Activated gamma-delta T cell treated with Interleukin-2 at 50 U/mL for 16 hours (primary cell): ENCODE results near the gene ADCY10.

ENCODE experiments used
- DNase-seq: peaks from one replicate; pipeline ENCODE4 v3.0.0-alpha.2; 2020

The ADCY10 gene

DNA sequence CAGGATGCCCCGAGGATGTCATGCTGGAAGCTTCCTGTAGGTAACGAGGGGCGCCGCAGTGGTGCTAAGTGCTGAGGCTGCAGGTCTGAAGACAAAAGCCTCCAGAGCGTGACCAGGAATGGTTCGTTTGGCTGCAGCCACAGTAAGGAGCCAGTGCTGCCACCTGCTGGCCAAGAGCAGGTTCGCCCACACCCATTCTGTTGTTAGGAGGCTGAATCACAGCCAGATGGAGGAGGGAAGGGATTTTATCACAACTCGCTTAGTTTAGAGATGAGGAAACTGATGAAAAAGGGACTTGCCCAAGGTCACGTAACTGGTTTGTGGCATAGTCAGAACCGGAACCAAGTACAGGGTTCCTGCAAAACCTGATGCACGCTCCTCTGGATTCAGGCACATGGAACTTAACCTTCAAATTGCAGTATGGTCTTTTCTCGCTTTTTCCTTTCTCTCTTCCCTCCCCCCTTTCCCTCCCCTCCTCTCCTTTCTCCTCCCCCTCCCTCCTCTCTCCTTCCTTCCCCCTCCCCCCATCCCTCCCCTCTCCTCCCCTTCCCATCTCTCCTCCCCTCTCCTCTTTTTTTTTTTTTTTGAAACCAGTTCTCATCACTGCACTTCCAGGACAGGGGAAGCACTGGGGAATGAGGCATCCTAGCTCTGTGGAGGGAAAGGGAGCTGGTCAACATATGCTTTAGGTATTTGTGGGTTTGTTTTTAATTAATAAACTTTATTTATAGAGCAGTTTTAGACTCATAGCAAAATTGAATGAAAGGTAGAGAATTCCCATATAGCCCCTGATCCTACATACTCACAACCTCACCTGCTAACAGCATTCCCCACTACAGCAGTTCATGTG is 110.4 kb downstream of the ADCY10 start:
- peak; percentile 84 for DNase-seq

DNA sequence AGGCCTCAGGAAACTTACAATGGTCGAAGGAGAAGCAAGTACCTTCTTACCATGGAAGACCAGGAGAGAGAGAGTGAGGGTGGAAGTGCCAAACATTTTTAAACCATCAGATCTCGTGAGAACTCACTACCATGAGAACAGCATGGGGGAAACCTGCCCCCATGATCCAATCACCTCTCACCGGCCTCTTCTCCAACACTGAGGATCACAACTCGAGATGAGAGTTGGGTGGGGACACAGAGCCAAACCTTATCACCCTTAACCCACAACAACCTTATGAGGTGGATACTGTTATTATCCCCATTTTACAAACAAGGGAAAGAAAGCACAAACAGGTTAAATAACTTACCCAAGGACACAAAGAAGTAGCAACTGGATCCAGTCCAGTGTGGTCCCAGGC is 111.7 kb downstream of the ADCY10 start:
- no peak for DNase-seq

DNA sequence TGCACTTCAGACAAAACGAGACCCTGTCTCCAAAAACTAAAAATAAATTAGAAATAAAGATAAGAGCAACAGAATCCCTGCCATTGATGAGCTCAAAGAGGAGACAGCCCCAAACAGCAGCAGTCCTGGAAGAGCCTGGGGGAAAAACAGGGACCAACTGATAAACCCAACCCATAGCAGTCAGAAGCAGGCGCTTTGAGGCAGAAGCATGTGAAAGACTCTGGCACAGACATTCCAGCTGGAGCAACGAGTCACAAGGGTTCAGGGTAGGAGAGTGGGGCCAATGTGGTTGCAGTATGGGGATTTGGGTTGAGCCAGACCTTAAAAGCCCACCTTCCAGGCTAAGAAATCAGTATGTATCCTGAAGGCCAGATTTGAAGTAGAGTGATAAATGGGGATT is 113.7 kb downstream of the ADCY10 start:
- no peak for DNase-seq

DNA sequence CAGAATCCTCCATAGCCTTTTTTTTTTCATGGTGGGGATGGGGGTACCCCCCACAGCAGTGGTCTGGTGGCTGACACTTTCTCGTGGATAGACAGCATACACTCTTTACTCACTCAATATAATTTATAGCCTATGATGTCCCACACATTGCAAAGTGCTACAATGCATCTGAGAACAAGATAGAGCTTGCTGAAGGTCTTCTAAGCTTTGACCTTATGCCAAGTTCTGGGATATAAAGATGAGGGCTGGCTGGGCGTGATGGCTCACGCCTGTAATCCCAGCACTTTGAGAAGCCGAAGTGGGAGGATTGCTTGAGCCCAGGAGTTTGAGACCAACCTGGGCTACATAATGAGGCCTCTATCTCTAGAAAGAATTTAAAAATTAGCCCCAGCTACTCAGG is 114.2 kb downstream of the ADCY10 start:
- no peak for DNase-seq

DNA sequence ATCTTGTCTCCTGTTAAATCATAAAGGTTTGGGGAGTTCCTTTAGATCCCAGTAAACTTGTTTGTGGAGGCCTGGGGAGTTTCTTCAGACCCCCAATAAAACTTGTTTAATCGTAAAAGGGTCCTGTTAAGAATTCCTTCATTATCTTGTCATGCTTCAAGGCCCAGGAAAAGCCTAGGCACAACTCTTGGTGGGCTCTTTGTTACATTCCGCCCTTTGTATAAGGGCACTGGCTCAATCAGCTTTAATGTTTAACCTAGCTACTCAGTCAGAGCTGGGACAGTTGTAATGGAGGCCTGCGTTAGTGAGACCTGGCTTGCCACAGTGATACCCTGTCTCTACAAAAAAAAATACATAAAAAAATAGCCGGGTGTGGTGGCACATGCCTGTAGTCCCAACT is 115.0 kb downstream of the ADCY10 start:
- no peak for DNase-seq

DNA sequence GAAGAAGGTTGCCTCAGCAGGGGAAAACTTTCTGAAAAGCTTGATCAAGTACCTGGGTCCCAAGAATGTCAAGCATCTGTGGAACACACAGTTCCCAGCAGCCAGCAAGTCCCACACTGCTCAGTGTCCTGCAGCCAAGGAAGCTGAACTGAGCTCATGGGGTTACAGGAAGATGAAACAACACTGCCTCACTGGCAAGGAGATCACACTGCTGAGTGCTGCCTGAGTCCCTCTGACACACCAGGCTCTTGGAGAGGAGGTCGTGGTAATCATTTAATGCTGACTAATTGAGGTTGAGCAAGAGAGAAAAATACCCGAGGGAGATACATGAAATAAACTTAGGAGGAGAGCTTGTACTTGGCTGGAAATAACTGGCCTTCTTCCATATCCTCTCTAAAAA is 116.9 kb downstream of the ADCY10 start:
- no peak for DNase-seq

DNA sequence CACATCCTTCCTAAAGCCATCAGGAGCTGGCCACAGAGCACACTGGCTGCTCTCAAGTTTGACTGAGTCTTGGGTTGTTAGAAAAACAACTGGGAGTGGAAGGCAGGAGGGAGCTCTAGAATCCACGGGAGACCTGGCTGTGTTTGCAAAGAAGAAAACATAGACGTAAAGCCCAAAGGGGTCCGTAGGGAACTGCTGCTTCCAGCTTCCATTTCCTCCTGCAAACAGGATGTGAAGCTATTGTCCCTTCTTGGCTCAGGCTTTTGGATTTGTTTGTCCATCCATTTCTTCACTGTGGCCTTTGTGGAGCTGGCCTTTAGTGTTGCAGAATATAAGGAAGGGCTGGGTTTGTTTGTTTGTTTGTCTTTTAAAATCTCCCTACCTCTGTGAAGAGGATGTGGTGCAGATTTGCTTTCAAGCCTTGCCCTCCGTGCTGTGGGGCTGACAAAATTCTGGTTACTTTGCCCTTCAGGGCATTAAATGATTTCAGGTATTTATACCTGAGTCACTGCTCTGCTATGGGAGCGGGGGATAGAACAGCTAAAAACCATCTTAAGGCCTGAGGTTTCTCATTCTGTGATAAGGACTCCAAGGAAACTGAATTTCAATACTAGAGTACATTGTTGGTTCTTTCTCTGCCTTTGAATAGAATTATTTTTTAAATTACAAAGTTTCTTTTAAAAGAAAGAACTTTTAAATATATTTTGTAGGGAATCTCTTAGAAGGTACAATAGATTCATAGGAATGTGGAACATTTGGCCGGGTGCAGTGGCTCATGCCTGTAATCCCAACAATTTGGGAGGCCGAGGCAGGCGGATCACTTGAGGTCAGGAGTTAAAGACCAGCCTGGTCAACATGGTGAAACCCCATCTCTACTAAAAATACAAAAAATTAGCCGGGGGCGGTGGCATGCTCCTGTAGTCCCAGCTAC is 117.9 kb downstream of the ADCY10 start:
- no peak for DNase-seq

DNA sequence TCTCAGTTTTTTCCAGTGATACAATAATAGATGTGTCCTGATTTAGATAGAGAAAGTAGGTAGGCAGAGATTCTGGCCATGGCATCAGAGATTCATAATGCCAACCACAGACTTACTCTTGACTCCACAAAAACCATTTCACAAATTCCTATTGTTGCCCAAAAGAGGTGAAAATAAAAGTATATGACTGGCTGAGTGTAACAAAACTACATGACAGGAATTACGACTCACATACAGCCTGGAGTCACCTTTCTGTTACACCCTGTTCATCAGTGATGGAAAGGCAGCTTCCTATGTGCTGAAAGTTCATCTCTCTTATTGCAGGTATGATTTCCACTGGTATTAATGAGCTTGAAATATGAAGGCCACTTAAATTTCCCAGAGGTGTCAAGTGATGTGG is 119.9 kb downstream of the ADCY10 start:
- no peak for DNase-seq

DNA sequence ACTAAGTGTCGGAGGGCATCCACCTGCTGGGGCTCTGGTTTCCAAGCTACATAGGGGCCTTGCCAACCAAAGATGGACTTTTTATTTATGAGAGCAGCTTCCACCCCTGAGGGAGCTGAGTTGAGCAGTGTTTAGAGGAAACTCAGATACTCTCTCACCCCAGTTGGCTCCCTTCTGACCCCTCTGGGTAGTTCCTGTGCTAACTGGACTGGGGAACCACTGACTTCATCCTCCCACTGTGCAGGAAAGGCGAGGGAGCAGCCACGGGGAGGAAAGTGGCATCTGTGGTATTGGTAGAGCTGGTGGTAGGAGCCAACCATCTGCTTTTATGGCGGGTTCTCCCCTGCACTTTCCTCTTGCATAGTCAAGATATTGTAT is 121.8 kb downstream of the ADCY10 start:
- DNase-seq = no peak

DNA sequence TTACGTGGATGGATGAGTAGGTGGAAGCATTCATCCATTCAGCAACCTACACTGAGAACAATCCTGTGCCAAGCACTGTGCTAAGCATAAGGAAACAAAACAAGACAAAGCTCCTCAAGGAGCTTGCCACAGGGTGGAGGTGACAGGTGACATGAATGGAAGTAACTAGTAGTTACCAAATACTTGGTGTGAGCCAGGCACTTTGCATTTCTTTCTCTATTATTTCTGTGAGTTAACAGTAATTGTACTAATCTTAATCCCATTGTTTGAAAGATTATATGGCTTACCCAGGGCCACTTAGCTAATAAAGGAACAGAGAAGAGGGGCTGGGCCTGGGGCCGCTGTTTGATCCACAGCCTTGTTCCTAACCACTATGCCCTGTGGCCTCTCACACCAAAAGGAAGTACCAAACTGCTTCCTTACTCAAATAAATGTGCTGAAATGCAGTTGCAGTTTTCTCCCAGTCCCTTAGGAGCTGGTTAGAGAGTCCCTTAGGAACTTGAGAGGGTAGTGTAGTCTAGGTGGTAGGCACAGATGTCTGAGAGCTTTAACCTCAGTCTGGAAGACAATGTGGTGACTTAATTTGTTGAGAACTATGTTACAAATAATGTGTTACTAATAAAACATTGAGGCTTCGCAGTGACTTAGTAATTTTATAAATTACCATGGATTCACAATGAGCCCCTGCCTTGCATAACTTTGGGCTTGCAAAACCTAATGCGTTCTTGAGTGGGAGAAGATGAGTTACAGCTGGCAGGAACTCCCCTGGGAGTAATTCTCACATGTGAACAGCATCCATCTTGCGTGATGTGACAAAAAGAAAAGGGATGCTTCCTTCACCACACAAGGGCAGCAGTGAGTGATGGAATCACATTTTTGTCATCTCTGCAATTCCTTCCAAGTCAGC is 122.4 kb downstream of the ADCY10 start:
- no peak for DNase-seq

DNA sequence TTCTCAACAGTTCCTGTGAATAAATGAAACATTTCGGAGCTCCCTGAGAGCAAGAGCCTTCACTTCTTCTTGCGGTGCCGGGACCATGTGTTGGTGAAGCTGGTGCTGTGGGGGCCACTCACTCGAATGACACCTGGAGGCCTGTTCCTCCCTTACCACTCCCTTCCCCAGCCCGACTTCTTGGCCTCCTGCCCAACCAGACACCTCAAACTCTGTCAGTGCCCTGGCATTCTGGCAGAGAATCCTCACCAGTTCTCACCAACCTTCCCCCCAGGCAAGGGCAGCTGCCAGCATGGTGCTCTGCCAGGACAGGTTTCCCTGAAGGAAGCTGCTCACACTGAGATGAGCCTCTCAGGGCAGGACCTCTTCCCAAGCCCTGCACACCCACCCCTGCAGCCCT is 123.8 kb downstream of the ADCY10 start:
- no peak for DNase-seq

DNA sequence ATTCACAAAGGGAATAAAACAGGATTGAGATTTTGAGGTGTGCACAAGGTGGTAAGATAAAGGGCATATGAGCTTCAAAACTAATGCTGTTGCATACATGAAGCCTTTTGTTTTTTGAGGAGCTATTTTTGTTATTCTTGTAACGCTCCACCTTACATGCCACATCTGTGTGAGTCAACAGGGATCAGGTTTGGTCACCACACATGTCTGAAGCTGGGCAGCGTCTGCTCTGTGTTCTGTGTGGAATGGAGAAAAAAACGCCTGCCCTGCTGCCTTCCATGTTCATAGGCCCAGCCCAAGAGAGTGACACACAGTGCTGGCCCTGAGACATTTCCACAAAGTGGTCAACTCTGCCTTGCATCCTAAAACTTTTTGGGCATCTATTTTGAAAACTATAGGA is 124.4 kb downstream of the ADCY10 start:
- DNase-seq = no peak

DNA sequence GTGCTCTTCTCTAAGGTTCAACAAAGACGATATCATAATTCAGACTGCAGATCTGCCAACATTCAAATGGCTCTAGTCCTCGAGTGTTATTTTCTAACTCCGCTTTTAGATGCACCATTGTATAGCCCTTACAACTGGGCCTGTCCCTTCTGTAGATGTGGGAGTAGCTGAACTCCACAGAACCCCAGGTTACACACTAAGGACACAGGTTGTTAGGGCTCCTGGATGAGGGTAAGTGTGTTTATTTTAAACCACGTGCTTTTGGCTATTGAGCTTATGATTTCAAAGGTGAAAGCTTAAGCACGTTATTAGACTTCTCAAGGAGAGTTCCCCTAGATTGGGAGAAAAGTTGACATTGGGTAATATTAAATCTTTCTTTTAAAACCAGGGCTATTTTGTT is 127.4 kb downstream of the ADCY10 start:
- no peak for DNase-seq

DNA sequence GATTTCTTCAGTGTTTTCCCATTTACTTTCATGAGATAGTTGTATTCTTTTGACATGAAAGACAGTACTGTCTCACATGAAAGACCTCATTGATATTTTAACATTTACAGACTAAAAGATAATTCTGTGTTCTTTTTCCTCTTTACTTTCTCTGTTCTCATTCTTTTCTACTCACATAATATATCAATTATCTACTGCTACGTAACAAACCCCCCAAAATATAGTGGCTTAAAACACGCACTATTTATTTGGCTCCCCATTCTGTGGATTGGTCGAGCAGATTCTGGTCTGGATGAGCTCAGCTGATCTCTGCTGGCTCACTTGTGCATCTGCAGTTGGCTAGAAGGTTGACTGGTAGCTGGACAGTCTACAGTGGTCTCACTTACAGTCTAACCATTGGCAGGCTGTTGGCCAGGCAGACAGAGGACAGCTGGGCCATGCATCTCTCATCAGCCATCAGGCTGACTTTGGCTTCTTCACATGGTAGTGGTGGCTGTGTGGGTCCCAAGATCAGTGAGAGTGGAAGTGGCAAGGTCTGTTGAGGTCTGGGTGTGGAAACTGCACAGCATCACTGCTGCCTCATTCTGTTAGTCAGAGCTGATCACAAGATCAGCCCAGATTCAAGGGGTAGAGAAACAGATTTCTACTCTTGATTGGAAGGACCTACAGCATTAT is 128.9 kb downstream of the ADCY10 start:
- DNase-seq = no peak

DNA sequence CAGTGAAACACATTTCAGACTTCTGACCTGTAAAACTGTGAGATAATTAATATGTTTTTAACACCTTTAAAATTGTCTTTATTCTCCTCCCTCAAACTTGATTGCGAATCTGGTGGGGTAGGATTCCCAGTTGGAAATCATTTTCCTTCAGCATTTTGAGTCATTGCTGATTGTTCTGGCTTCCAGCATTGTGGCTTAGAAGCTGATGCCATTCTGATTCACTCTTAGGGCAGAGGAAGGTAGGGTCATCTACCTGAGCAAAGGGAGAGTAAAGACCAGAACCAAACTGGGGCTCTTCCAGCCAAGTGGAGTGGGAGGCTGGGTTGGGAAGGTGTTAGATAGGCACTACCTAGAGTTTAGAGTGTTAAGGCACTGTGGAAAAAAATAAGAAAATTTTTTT is 131.0 kb downstream of the ADCY10 start:
- no peak for DNase-seq

DNA sequence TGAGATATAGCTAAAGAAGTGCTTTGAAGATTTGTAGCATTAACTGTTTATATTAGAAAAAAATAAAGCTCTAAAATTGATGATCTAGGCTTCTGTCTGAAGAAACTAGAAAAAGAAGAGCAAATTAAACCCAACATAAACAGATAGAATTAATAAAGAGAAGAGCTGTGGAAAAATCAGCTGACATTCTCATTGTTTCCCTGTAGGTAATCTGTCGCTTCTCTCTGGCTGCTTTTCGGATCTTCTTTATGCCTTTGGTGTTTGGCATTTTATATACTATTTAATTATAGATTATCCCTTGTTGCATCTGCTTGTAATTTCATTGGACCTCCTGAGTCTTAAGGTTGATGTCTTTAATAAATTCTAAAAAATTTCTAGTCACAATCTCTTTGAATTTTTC is 132.4 kb downstream of the ADCY10 start:
- no peak for DNase-seq

DNA sequence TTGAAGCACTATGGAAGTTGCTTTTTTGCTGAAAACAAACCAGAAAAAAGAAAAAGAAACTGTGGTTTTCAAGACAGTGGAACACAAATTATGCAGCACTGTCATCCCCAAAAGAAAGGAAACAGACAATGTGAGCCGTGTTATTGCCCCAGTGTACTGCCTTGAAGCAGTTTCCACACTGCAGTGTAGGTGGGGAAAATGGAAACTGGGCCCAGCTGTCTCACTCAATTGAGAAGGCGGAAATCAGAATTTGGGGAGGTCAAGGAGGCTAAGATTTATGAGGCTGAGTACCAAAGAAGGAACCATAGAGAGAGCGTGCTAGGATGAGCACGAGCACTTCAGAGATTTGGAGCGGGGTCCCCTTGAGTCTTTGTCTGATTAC is 136.7 kb downstream of the ADCY10 start:
- no peak for DNase-seq

DNA sequence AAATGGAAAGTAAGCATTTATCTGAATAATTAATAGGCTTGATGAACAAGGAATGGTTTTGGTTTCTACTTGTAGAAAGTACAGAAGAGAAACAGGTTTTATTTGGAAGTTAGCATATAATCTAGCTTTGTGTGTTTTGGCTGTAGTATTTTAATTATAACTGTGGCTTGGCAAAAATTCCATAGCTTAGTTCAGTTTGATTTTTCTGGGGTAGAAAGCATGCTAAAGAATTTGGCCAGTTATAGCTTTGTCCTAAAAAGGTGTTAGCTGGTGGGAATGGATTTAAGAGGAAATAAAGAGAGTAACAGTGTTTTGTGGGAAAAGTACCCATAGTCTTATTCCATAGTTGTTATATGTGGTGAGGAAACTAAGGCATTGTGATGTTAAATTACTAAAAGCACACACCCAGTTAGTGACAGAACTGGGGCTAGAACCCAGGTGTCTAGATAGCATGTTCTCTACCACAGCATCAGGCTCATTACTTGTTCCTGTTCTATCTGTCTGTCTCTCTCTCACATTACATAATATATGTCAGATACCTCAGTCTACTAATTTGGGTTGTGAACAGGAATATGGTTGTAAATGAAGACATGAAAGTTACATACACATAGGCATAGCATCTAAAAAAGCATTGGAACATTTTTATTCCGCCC is 137.2 kb downstream of the ADCY10 start:
- DNase-seq = no peak

DNA sequence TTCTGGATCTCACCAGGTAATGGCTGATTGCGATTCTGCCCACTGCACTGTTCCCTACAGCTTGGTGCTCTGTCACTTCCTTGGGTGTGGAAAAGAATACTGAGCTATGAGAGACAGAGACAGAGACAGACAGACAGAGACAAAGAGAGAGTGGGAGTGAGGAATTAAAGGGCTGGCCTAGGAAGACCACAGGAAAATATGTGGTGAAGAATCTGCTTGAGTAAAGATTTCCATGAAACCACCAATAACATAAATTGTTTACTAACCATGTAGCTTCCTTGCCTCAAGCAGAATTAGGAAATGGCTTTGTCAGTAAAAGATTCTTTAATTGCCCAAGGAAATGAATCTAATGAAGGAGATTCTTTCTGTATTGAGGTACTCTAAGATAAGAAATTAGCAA is 137.8 kb downstream of the ADCY10 start:
- DNase-seq = no peak

DNA sequence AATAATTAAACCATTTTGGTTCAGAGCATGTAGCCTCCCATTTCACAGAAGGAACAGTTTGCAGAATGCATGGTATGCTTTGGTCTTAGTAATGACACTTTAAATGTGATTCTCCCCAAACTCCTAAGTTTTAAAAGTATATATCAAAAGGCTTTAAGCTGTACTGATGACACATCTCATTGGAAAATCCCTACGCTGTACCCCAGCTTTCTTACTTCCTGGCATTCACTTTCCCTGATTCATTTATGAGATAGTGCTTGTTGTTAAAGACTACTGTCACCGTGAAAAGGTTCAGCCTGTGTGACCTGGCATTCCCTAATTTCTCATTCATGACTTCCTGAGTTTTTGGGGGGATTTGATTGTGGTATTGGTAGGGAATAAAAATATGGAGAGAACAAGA is 138.8 kb downstream of the ADCY10 start:
- no peak for DNase-seq

DNA sequence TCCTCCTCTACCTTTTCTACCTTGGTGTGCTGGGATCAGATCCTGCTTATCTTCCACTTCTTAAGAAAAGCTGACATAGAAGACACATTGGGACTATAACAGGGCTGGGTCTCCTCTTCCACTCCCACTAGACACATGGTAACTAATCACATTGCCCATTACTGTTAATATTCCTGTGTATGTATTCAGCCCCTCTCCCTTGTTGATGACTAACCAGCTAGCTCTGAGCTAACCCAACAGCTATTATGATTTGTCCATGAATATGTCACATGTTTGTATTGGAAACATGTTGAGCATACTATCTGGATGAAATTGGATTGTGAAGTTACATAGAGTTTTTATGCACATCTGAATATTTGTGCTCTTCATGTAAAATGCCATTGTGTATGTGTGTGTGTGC is 139.2 kb downstream of the ADCY10 start:
- DNase-seq = no peak

DNA sequence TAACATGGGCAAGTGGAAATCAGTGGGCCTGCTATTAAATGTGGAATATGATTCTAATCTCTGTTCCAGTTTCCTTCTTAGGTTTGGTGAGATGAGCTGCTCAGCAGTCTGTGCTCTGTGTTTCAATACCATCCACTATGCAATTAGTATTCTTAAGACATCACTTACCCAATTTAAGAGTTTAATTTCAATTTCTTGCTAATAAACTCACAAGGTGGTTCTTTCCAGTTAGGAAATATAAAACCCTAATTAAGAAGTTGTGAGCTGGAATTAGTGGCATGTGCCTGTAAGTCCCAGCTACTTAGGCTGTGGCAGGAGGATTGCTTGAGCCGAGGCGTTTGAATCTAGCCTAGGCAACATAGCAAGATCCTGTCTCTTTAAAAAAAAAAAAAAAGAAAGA is 140.4 kb downstream of the ADCY10 start:
- DNase-seq = no peak
